WTC11 (cell line): ENCODE data around the gene CKM. TPM values are rescaled to one million over a fixed set of nuclear protein-coding genes. Genes with fewer than 3 reads are reported as not detected.

ENCODE experiments used
- ATAC-seq: fragments of 200-7000 bp; cut with Tn5 transposase; 2 replicates; pipeline ENCODE4 v1.10.0; 2021; ENCODE audit warnings: mild to moderate bottlenecking, moderate library complexity
- CTCF ChIA-PET: fragments of 300-600 bp; sonication (Branson Sonifier 250); formaldehyde crosslinking; loops from one replicate; lab custom pipeline; 2021; ENCODE audit warnings: antibody characterized with exemption; lab: Charles Lee
- POLR2A ChIA-PET: fragments of 350-600 bp; sonication (Branson Sonifier 250); formaldehyde crosslinking; loops from one replicate; lab custom pipeline; 2021; ENCODE audit warnings: antibody characterized with exemption; lab: Charles Lee
- DNase-seq: peaks from one replicate; pipeline ENCODE4 v3.0.0; 2021; ENCODE audit warnings: low spot score
- H3K27ac Mint-ChIP-seq: 2 replicates; pipeline ENCODE4 v1.8.0; 2021; ENCODE audit warnings: mixed read lengths
- H3K27me3 Mint-ChIP-seq: 2 replicates; pipeline ENCODE4 v1.8.0; 2021; ENCODE audit warnings: low read depth, mild to moderate bottlenecking, moderate library complexity, mixed read lengths
- H3K36me3 Mint-ChIP-seq: 2 replicates; pipeline ENCODE4 v1.8.0; 2021; ENCODE audit warnings: mixed read lengths
- H3K4me1 Mint-ChIP-seq: 2 replicates; pipeline ENCODE4 v1.8.0; 2022; ENCODE audit warnings: mixed read lengths
- H3K4me3 Mint-ChIP-seq: 2 replicates; pipeline ENCODE4 v1.8.0; 2021; ENCODE audit warnings: mild to moderate bottlenecking, moderate library complexity, mixed read lengths
- H3K9me3 Mint-ChIP-seq: 2 replicates; pipeline ENCODE4 v1.8.0; 2021; ENCODE audit warnings: mixed read lengths
- ATF1 ChIP-seq: sonication (generic); formaldehyde crosslinking; IDR thresholded peaks from 2 replicates; pipeline ENCODE4 v1.8.1; 2023; ENCODE audit warnings: mild to moderate bottlenecking, moderate library complexity, missing genetic modification reagents
- CREB1 ChIP-seq: sonication (generic); formaldehyde crosslinking; IDR thresholded peaks from 2 replicates; pipeline ENCODE4 v1.8.0; 2023; ENCODE audit warnings: mild to moderate bottlenecking, missing genetic modification reagents
- ETV6 ChIP-seq: sonication (generic); formaldehyde crosslinking; IDR thresholded peaks from 2 replicates; pipeline ENCODE4 v1.8.1; 2022; ENCODE audit warnings: mild to moderate bottlenecking, missing genetic modification reagents
- FOXP4 ChIP-seq: sonication (generic); formaldehyde crosslinking; IDR thresholded peaks from 2 replicates; pipeline ENCODE4 v1.8.0; 2022; ENCODE audit warnings: mild to moderate bottlenecking, missing genetic modification reagents
- HMGXB4 ChIP-seq: sonication (generic); formaldehyde crosslinking; IDR thresholded peaks from 2 replicates; pipeline ENCODE4 v1.8.1; 2023; ENCODE audit warnings: mild to moderate bottlenecking, moderate library complexity, missing genetic modification reagents
- JUN ChIP-seq: sonication (generic); formaldehyde crosslinking; IDR thresholded peaks from 2 replicates; pipeline ENCODE4 v1.8.0; 2023; ENCODE audit warnings: mild to moderate bottlenecking, missing genetic modification reagents
- MYBL2 ChIP-seq: sonication (generic); formaldehyde crosslinking; IDR thresholded peaks from 2 replicates; pipeline ENCODE4 v1.8.1; 2023; ENCODE audit warnings: mild to moderate bottlenecking, moderate library complexity, missing genetic modification reagents
- NR3C1 ChIP-seq: sonication (generic); formaldehyde crosslinking; conservative IDR thresholded peaks from 2 replicates; pipeline ENCODE4 v1.8.1; 2023; ENCODE audit warnings: low read depth, mild to moderate bottlenecking, missing genetic modification reagents
- PREB ChIP-seq: sonication (generic); formaldehyde crosslinking; IDR thresholded peaks from 2 replicates; pipeline ENCODE4 v1.8.1; 2022; ENCODE audit warnings: mild to moderate bottlenecking, missing genetic modification reagents, moderate library complexity, borderline replicate concordance
- PRRX2 ChIP-seq: fragments of 250-450 bp; sonication (Bioruptor Pico); IDR thresholded peaks from 2 replicates; pipeline ENCODE4 v1.8.0; 2021; ENCODE audit warnings: mild to moderate bottlenecking
- SMAD3 ChIP-seq: sonication (generic); formaldehyde crosslinking; IDR thresholded peaks from 2 replicates; pipeline ENCODE4 v1.8.0; 2022; ENCODE audit warnings: missing genetic modification reagents, mild to moderate bottlenecking, borderline replicate concordance
- TEAD1 ChIP-seq: sonication (generic); formaldehyde crosslinking; IDR thresholded peaks from 2 replicates; pipeline ENCODE4 v1.8.0; 2022; ENCODE audit warnings: mild to moderate bottlenecking, missing genetic modification reagents
- TP53 ChIP-seq: sonication (generic); formaldehyde crosslinking; IDR thresholded peaks from 2 replicates; pipeline ENCODE4 v1.8.1; 2023; ENCODE audit warnings: mild to moderate bottlenecking, missing genetic modification reagents
- ZNF121 ChIP-seq: sonication (generic); formaldehyde crosslinking; IDR thresholded peaks from 2 replicates; pipeline ENCODE4 v1.8.0; 2023; ENCODE audit warnings: missing genetic modification reagents
- ZNF138 ChIP-seq: sonication (generic); formaldehyde crosslinking; conservative IDR thresholded peaks from 2 replicates; pipeline ENCODE4 v1.8.1; 2022; ENCODE audit warnings: mild to moderate bottlenecking, moderate library complexity, missing genetic modification reagents
- ZNF423 ChIP-seq: fragments of 250-450 bp; sonication (Bioruptor Pico); IDR thresholded peaks from 2 replicates; pipeline ENCODE4 v2.1.2; 2022; ENCODE audit warnings: mild to moderate bottlenecking, moderate library complexity
- total RNA-seq: library from RNA; stranded (reverse); gene quantifications from 3 replicates; pipeline ENCODE4 v1.2.3, GENCODE V29; 2021
- TF ChIP-seq, protein P1 (sequence below): sonication (generic); formaldehyde crosslinking; IDR thresholded peaks from 2 replicates; pipeline ENCODE4 v1.8.1; 2022; ENCODE audit warnings: mild to moderate bottlenecking, moderate library complexity, missing genetic modification reagents
- TF ChIP-seq, protein P2 (sequence below): sonication (generic); formaldehyde crosslinking; IDR thresholded peaks from 2 replicates; pipeline ENCODE4 v1.8.1; 2023; ENCODE audit warnings: mild to moderate bottlenecking, missing genetic modification reagents, moderate library complexity

The CKM gene
- total RNA-seq, 1 experiment from 2014 or later = not detected

DNA sequence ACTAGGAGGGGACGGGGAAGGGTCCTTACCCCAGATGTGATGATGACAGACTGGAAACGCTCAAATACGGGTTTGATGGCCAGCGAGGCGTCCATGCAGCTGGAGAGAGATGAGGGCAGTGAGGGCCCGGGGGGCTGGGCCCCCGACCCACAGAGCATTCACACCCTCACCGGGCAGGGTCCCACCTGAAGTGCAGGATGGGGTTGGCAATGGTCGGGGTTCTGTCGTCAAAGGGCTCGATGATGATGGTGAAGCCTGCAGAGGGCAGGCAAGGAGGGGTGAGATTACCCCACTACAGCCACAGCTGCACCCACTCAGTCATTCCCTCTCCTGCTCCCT, 34.7 kb upstream of the CKM start:
- H3K4me1 Mint-ChIP-seq = no peaks in the 10 kb centered on the region
- H3K27me3 Mint-ChIP-seq = no peaks in the 10 kb centered on the region
- POLR2A ChIA-PET = no interaction called here
- peaks cover 74% of the 10 kb centered on the region for H3K36me3 Mint-ChIP-seq
- ATAC-seq (no peak), DNase-seq (no peak)
- CTCF ChIA-PET = no interaction called here
- TF ChIP-seq ETV6 (no peak), FOXP4 (CRISPR knock-in tag) (no peak), ATF1 (CRISPR knock-in tag) (no peak), PRRX2 (CRISPR knock-in tag) (no peak), JUN (CRISPR knock-in tag) (no peak), CREB1 (CRISPR knock-in tag) (no peak), TP53 (CRISPR knock-in tag) (no peak), PREB (CRISPR knock-in tag) (no peak), SMAD3 (CRISPR knock-in tag) (no peak), NR3C1 (CRISPR knock-in tag) (no peak), ZNF423 (no peak), TEAD1 (CRISPR knock-in tag) (no peak)
- TF ChIP-seq, protein P1, sequence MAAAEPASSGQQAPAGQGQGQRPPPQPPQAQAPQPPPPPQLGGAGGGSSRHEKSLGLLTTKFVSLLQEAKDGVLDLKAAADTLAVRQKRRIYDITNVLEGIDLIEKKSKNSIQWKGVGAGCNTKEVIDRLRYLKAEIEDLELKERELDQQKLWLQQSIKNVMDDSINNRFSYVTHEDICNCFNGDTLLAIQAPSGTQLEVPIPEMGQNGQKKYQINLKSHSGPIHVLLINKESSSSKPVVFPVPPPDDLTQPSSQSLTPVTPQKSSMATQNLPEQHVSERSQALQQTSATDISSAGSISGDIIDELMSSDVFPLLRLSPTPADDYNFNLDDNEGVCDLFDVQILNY = no peak
- no peaks in the 10 kb centered on the region for H3K9me3 Mint-ChIP-seq
- no peak overlapping the region for H3K27ac Mint-ChIP-seq
- no peak overlapping the region for H3K4me3 Mint-ChIP-seq

DNA sequence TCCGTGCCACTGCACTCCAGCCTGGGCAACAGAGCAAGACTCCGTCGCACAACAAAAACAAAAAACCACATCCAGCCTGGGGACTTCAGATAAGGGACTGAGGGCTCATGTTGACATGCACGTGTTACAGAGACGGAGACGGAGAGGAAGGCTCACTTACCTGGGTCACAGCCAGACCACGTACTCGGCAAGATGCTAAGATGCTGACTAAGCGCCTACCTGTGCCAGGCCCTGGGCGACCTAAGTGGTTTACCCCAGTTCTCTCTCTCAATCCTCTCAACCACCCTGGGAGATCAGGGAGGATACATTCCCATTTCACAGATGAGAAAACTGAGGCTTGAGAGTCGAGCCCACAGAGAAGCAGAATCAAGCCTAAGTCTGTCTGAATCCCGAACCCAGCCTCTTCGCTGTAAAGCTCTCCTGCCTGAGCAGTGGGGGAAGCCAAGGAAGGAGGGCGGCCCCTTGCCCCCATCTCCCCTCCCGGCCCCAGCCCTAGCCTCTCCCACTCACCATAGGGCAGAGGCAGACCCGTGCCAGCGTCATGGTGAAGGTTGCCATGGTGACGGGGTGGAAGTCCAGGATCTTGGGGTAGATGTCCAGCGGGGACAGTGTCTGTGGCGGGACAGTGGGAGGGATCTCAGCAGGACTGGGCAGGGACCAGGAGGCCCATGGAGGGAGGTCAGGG, 34.2 kb upstream of the CKM start:
- CTCF ChIA-PET = no interaction called here
- DNase-seq = no peak
- Mint-ChIP-seq H3K27me3 (no peaks in the 10 kb centered on the region), H3K4me3 (no peak overlapping the region)
- TF ChIP-seq, protein P2, sequence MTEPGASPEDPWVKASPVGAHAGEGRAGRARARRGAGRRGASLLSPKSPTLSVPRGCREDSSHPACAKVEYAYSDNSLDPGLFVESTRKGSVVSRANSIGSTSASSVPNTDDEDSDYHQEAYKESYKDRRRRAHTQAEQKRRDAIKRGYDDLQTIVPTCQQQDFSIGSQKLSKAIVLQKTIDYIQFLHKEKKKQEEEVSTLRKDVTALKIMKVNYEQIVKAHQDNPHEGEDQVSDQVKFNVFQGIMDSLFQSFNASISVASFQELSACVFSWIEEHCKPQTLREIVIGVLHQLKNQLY (CRISPR knock-in tag) = no peak
- 0 out of 2 replicates have a peak, but pooled peaks have one; percentile 13 for TF ChIP-seq ZNF121 (CRISPR knock-in tag)
- TF ChIP-seq, all 79 proteins: peak for 1
- Mint-ChIP-seq H3K9me3 (no peaks in the 10 kb centered on the region), H3K27ac (no peak overlapping the region), H3K36me3 (peaks cover 73% of the 10 kb centered on the region), H3K4me1 (no peaks in the 10 kb centered on the region)
- ATAC-seq = no peak
- POLR2A ChIA-PET = no interaction called here

DNA sequence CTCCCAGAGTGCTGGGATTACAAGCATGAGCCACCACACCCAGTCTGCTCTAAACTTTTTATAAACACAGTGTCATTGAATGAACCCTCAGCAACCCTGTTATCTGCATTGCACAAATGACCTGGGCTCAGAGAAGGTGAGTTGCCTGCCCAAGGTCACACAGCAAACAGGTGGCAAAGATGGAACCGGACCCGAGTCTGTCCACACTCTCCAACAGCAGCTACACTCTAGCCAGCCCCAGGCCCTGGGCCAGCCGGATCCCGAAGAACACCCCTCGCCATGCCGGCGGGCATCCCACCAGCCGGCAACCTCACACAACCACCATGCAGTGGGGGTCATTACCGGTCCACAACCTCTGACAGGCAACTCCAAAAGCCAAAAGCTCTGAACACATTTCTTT, 33.2 kb upstream of the CKM start:
- H3K9me3 Mint-ChIP-seq = no peaks in the 10 kb centered on the region
- H3K27ac Mint-ChIP-seq = no peak overlapping the region
- DNase-seq = no peak
- H3K4me3 Mint-ChIP-seq = no peak overlapping the region
- TF ChIP-seq HMGXB4 (CRISPR knock-in tag) (no peak), ZNF138 (CRISPR knock-in tag) (no peak), MYBL2 (CRISPR knock-in tag) (no peak)
- TF ChIP-seq, all 79 proteins: peak for 0
- ChIA-PET CTCF (no interaction called here), POLR2A (interaction anchor here (0.6 kb wide), 1 partner anchor 137 kb away, joined by 3 read pairs; no protein-coding TSS in a partner anchor)
- H3K36me3 Mint-ChIP-seq = peaks cover 66% of the 10 kb centered on the region
- no peaks in the 10 kb centered on the region for H3K27me3 Mint-ChIP-seq
- H3K4me1 Mint-ChIP-seq = no peaks in the 10 kb centered on the region
- no peak for ATAC-seq
